Posterior vena cava (tissue), 2 donors: ENCODE measurements around the gene RUNX2. TPM values are rescaled to one million over a fixed set of nuclear protein-coding genes. Genes with fewer than 3 reads are reported as not detected.

ENCODE experiments used
- DNase-seq: peaks from one replicate; pipeline ENCODE4 v3.0.0-alpha.2; 2020; ENCODE audit warnings: low spot score
- intact Hi-C, 2 donors: fragments of 100-400 bp; cut with DNase I; formaldehyde crosslinking; loops; one replicate each; pipeline versions ENCODE4 v1.14.1 to v1.14.2; 2022 to 2023
- total RNA-seq, 2 donors: library from RNA; stranded (reverse); fragmentation: NEBNext Ultra II Directional; extraction: Animal tissue kit (Norgen Biotek cat#: 25700); gene quantifications; one replicate each; pipeline ENCODE4 v1.2.1, GENCODE V29; 2021
- donor health status: DM: yes; HTN: yes; CAD: no.
- donor health status: DM: yes; HTN: yes; CAD: no.

RUNX2 gene
- total RNA-seq, 2 donors from 2014 or later: 0.83 to 1.00 TPM

DNA sequence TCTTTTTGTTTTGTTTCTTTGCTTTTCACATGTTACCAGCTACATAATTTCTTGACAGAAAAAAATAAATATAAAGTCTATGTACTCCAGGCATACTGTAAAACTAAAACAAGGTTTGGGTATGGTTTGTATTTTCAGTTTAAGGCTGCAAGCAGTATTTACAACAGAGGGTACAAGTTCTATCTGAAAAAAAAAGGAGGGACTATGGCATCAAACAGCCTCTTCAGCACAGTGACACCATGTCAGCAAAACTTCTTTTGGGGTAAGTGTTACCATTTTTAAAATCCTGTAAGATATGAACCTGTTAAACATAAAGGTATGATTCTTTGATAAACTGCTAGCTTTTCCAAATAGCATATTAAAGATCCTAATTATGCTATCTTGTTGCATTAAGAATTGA lies 393 bp downstream of the RUNX2 start:
- intact Hi-C loops: loop anchor here in 1 of 2 donors (5.0 kb wide), 1 partner anchor 206 kb away; no protein-coding TSS in a partner anchor
- DNase-seq: no peak

- DNase-seq: no peak
- intact Hi-C loops: no loop called here
These were observed 16.8 kb downstream of the RUNX2 start for GRCh38 chr6:45344900-45345299.

GRCh38 chr6:45350186-45350710 lies 22.1 kb downstream of the RUNX2 start:
- no peak for DNase-seq
- intact Hi-C loops: no loop called here

DNA sequence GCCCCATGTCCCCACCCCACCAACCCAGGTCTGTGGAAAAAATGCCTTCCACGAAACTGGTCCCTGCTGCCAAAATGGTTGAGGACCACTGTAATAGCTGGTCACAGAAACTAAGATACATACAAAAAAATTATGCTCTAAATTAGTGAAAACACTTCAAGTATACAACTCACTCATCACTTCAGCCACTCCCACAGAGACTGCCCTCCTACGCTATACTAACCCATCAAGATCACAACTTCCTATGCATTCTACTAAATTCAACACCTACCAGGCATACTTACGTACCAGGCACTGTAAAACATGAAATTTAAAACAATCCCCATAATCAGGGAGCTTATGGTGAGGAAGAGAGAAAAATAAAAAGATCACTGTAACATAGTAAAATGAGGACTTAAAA lies 22.9 kb downstream of the RUNX2 start:
- DNase-seq: no peak
- intact Hi-C loops: no loop called here

- no peak for DNase-seq
- intact Hi-C loops: no loop called here
These were observed 23.5 kb downstream of the RUNX2 start for GRCh38 chr6:45351667-45352066.

DNA sequence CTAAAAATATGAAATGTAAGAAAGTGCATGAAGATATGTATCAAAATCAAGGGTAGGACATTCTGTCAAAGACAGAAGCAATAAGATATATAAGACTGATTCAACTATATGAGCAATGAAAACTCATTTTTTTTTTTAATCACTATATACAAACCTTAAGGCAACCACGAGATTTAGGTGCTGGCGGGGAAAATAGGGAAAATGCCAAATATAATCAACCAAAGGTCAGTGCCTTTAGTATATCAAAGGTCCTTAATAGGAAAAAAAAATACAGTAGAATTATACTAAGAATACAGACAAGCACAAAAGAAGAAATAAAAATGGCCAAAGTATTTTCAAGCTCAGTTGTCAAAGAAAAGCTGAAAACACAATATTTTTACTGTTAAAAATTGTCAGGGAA lies 25.5 kb downstream of the RUNX2 start:
- intact Hi-C loops: no loop called here
- no peak for DNase-seq

- no peak for DNase-seq
- intact Hi-C loops: no loop called here
These were observed 36.3 kb downstream of the RUNX2 start for GRCh38 chr6:45364466-45364865.

GRCh38 chr6:45365036-45365435 lies 36.9 kb downstream of the RUNX2 start:
- intact Hi-C loops: no loop called here
- no peak for DNase-seq

- no peak for DNase-seq
- intact Hi-C loops: no loop called here
These were observed 38.4 kb downstream of the RUNX2 start for GRCh38 chr6:45366534-45366933.

GRCh38 chr6:45367999-45368398 lies 39.9 kb downstream of the RUNX2 start:
- DNase-seq: no peak
- intact Hi-C loops: no loop called here

DNA sequence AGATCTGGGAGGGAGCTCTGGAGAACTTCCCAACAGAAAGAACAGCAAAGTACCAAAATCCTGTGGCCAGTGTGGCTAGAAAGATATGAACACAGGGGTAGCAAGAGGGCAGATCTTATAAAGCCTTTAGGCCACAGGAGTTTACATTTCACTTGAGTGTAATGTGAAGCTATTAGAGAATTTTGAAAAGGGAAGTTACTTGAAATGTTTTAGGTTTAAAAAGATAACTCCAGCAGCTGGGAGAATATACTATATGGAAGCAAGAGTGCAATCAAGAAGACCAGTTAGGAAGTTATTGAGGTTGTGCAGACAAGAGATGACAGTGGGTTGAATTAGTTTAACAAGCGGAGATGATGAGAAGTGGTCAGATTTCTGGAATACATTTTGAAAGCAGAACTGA lies 41.7 kb downstream of the RUNX2 start:
- no peak for DNase-seq
- intact Hi-C loops: no loop called here

- no peak for DNase-seq
- intact Hi-C loops: no loop called here
These were observed 43.9 kb downstream of the RUNX2 start for GRCh38 chr6:45371924-45372573.

- no peak for DNase-seq
- intact Hi-C loops: no loop called here
These were observed 47.3 kb downstream of the RUNX2 start for GRCh38 chr6:45375449-45375848.

DNA sequence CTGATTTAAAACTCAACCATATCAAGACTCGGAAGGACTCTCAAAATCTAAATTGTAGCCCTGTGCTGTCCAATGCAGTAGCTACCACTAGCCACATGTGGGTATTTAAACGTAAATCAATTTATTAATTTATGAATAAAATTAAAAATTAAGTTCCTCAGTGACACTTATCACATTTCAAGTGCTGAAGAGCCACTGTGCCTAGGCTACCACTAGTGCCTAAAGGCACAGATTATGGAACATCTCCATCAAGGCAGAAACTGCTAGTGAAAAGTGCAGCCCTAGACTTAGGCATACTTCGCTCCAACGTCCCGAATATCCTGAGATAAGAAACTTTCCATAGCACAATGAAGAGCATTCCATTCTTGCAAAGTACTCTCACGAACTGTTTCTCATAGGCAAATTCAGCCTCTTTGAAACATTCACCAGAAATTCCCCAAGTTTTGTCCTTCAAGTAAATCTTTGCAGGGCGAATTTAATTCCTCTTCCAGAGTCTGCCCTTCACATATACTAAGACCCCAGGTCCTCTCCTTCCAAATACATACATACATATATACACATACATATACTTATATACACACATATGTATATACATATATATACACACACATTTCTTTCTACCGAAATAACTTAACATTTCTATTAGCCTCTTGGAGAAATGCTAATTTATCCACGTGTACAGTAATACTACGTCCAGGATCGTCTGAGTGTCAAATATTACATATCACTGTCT lies 48.3 kb downstream of the RUNX2 start:
- intact Hi-C loops: no loop called here
- DNase-seq: no peak

GRCh38 chr6:45377043-45377553 lies 49.0 kb downstream of the RUNX2 start:
- no peak for DNase-seq
- intact Hi-C loops: no loop called here

DNA sequence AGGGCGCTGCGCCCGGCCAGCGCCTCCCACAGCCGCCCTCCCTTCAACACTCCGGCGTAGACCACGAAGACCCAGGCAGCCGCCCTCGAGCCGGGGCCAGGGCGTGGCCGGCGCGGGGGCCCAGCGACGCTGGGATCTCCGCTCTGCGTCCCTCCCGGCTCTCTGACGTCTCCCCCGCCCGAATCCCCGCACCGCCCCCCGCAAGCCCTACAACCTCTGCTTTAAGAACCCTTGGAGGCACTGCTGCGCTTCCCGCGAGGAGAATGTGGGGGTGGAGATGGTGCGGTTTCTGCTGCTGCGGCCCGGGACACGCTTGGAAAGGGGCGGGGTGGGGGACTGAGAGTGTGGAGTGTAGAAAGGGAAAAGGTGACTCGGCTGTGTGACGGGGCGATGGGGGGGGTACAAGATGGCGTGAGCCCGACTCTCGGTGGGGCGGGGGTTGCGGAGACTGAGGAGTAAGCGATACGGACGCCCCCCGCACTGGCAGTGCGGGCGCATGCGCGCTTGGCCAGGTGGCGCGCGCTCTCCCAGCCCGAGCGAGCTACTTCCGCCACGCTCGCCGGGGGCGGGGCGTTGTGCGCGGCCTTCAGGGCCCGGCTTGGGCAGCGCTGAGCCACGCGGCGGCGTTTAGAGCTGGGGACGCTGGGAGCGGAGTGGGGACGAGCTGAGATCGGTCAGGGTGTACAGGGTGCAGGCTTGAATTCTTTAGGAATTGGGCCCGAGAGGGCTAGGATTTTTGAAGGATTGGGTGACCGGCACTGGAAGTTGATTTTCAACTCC lies 49.6 kb downstream of the RUNX2 start, which contains the start of gene SUPT3H:
TSS of gene SUPT3H (minus strand) at position 381 of the 780 bp plus-strand sequence.
- intact Hi-C loops: loop anchor here in 1 of 2 donors (2.0 kb wide), 1 partner anchor 39 kb away; no protein-coding TSS in a partner anchor
- DNase-seq: peak; percentile 97

- intact Hi-C loops: loop anchor here in 1 of 2 donors (2.0 kb wide), 1 partner anchor 38 kb away; no protein-coding TSS in a partner anchor
- DNase-seq: peak; percentile 84
These were observed 50.3 kb downstream of the RUNX2 start for GRCh38 chr6:45378334-45378926.

DNA sequence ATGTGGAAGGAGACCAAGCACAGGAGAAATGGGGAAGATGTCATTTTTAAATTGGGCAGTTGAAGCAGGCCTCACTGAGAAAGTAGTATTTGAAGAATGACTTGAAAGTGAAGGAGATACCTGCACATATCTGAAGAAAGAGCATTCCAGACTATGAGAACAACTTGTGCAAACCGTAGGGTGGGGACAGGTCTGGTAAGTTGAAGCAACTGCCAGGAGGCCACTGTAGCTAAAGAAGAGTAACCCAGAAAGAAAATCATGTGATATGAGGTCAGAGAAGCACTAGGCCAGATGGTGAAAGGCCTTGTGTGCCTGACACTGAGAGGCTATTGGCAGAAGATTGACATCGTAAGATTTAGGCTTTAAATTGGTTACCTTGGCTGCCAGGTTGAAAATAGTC lies 54.3 kb downstream of the RUNX2 start:
- no peak for DNase-seq
- intact Hi-C loops: no loop called here

GRCh38 chr6:45386501-45386900 lies 58.4 kb downstream of the RUNX2 start:
- DNase-seq: no peak
- intact Hi-C loops: no loop called here
